ENCODE measurements around the gene CTSO.
"Not testable (repeated sequence)": the region's sequence is repeated elsewhere in the genome, so short reads cannot be mapped to it uniquely, and the experiment has no call there.

CTSO gene

GRCh38 chr4:155908187-155909139 is 45.2 kb downstream of the CTSO start:
- no peak overlapping the region for H3K27ac ChIP-seq (ENCODE audit: low read depth, low read length)
- H3K4me3 ChIP-seq (ENCODE audit: low read depth, low read length) = no peak overlapping the region
- no peak overlapping the region for H2AFZ ChIP-seq (ENCODE audit: low read length, unreplicated experiment)
- H3K36me3 ChIP-seq (ENCODE audit: insufficient read depth, low read length) = no peaks in the 10 kb centered on the region
- H3K4me1 ChIP-seq (ENCODE audit: control insufficient read depth, insufficient read depth, low read length, unreplicated experiment) = peaks cover 29% of the 10 kb centered on the region
- no peaks in the 10 kb centered on the region; the same call in 1 of the 2 replicates for H3K27me3 ChIP-seq (ENCODE audit: insufficient read depth, low read length)
- no peaks in the 10 kb centered on the region for H3K79me2 ChIP-seq (ENCODE audit: control insufficient read depth, insufficient read depth, low read length, unreplicated experiment)

- no peak overlapping the region for H2AFZ ChIP-seq (ENCODE audit: low read length, unreplicated experiment)
- peak overlapping the region; percentile 74; the same call in 1 of the 2 replicates for H3K4me3 ChIP-seq (ENCODE audit: low read depth, low read length)
- peaks cover 29% of the 10 kb centered on the region for H3K4me1 ChIP-seq (ENCODE audit: control insufficient read depth, insufficient read depth, low read length, unreplicated experiment)
- no peaks in the 10 kb centered on the region; the same call in 1 of the 2 replicates for H3K27me3 ChIP-seq (ENCODE audit: insufficient read depth, low read length)
- H3K27ac ChIP-seq (ENCODE audit: low read depth, low read length) = peak overlapping the region; percentile 100
- no peaks in the 10 kb centered on the region for H3K36me3 ChIP-seq (ENCODE audit: insufficient read depth, low read length)
- H3K79me2 ChIP-seq (ENCODE audit: control insufficient read depth, insufficient read depth, low read length, unreplicated experiment) = no peaks in the 10 kb centered on the region
These were observed 46.1 kb downstream of the CTSO start for GRCh38 chr4:155907556-155907955.

GRCh38 chr4:155906554-155907247 is 47.0 kb downstream of the CTSO start:
- Histone ChIP-seq H3K4me3 (ENCODE audit: low read depth, low read length) (peak overlapping the region; percentile 74), H2AFZ (ENCODE audit: low read length, unreplicated experiment) (peak overlapping the region; percentile 77), H3K36me3 (ENCODE audit: insufficient read depth, low read length) (no peaks in the 10 kb centered on the region), H3K79me2 (ENCODE audit: control insufficient read depth, insufficient read depth, low read length, unreplicated experiment) (no peaks in the 10 kb centered on the region), H3K27ac (ENCODE audit: low read depth, low read length) (peak overlapping the region; percentile 100), H3K27me3 (ENCODE audit: insufficient read depth, low read length) (no peaks in the 10 kb centered on the region; the same call in 1 of the 2 replicates), H3K4me1 (ENCODE audit: control insufficient read depth, insufficient read depth, low read length, unreplicated experiment) (peaks cover 29% of the 10 kb centered on the region)

- Histone ChIP-seq H3K4me1 (ENCODE audit: control insufficient read depth, insufficient read depth, low read length, unreplicated experiment) (peaks cover 43% of the 10 kb centered on the region), H3K27me3 (ENCODE audit: insufficient read depth, low read length) (no peaks in the 10 kb centered on the region; the same call in 1 of the 2 replicates), H3K36me3 (ENCODE audit: insufficient read depth, low read length) (no peaks in the 10 kb centered on the region), H2AFZ (ENCODE audit: low read length, unreplicated experiment) (no peak overlapping the region), H3K79me2 (ENCODE audit: control insufficient read depth, insufficient read depth, low read length, unreplicated experiment) (no peaks in the 10 kb centered on the region), H3K27ac (ENCODE audit: low read depth, low read length) (no peak overlapping the region), H3K4me3 (ENCODE audit: low read depth, low read length) (no peak overlapping the region)
These were observed 49.3 kb downstream of the CTSO start for GRCh38 chr4:155904331-155904730.

GRCh38 chr4:155903453-155903852 is 50.2 kb downstream of the CTSO start, which contains the start of gene TDO2:
TSS of gene TDO2 (plus strand) at chr4:155903696. CDS start at chr4:155903759, 63 bp downstream.
- H3K27ac ChIP-seq (ENCODE audit: low read depth, low read length) = no peak within 1 kb of the TSS
- no peaks in the 10 kb centered on the region for H3K36me3 ChIP-seq (ENCODE audit: insufficient read depth, low read length)
- H2AFZ ChIP-seq (ENCODE audit: low read length, unreplicated experiment) = no peak within 1 kb of the TSS
- no peaks in the 10 kb centered on the region; the same call in 1 of the 2 replicates for H3K27me3 ChIP-seq (ENCODE audit: insufficient read depth, low read length)
- peaks cover 39% of the 10 kb centered on the region for H3K4me1 ChIP-seq (ENCODE audit: control insufficient read depth, insufficient read depth, low read length, unreplicated experiment)
- no peaks in the 10 kb centered on the region for H3K79me2 ChIP-seq (ENCODE audit: control insufficient read depth, insufficient read depth, low read length, unreplicated experiment)
- no peak within 1 kb of the TSS for H3K4me3 ChIP-seq (ENCODE audit: low read depth, low read length)

- H3K27me3 ChIP-seq (ENCODE audit: insufficient read depth, low read length) = no peaks in the 10 kb centered on the region; the same call in 1 of the 2 replicates
- H2AFZ ChIP-seq (ENCODE audit: low read length, unreplicated experiment) = no peak overlapping the region
- H3K27ac ChIP-seq (ENCODE audit: low read depth, low read length) = no peak overlapping the region; the same call in 1 of the 2 replicates
- H3K36me3 ChIP-seq (ENCODE audit: insufficient read depth, low read length) = no peaks in the 10 kb centered on the region
- H3K4me3 ChIP-seq (ENCODE audit: low read depth, low read length) = no peak overlapping the region
- no peaks in the 10 kb centered on the region for H3K79me2 ChIP-seq (ENCODE audit: control insufficient read depth, insufficient read depth, low read length, unreplicated experiment)
- H3K4me1 ChIP-seq (ENCODE audit: control insufficient read depth, insufficient read depth, low read length, unreplicated experiment) = peaks cover 17% of the 10 kb centered on the region
These were observed 52.7 kb downstream of the CTSO start for GRCh38 chr4:155901013-155901412.

GRCh38 chr4:155900381-155900780 is 53.3 kb downstream of the CTSO start:
- peak overlapping the region; percentile 42 for H3K27ac ChIP-seq (ENCODE audit: low read depth, low read length)

GRCh38 chr4:155899891-155900290 is 53.8 kb downstream of the CTSO start:
- no peaks in the 10 kb centered on the region for H3K79me2 ChIP-seq (ENCODE audit: control insufficient read depth, insufficient read depth, low read length, unreplicated experiment)
- H3K4me1 ChIP-seq (ENCODE audit: control insufficient read depth, insufficient read depth, low read length, unreplicated experiment) = peaks cover 14% of the 10 kb centered on the region
- peak overlapping the region; percentile 42 for H3K27ac ChIP-seq (ENCODE audit: low read depth, low read length)
- no peaks in the 10 kb centered on the region for H3K36me3 ChIP-seq (ENCODE audit: insufficient read depth, low read length)
- no peak overlapping the region for H2AFZ ChIP-seq (ENCODE audit: low read length, unreplicated experiment)
- no peaks in the 10 kb centered on the region; the same call in 1 of the 2 replicates for H3K27me3 ChIP-seq (ENCODE audit: insufficient read depth, low read length)
- H3K4me3 ChIP-seq (ENCODE audit: low read depth, low read length) = no peak overlapping the region

More at GRCh38 chr4:155900381-155900780, 53.3 kb downstream of the CTSO start:
- Histone ChIP-seq H3K4me3 (ENCODE audit: low read depth, low read length) (no peak overlapping the region), H3K27me3 (ENCODE audit: insufficient read depth, low read length) (no peaks in the 10 kb centered on the region; the same call in 1 of the 2 replicates), H2AFZ (ENCODE audit: low read length, unreplicated experiment) (no peak overlapping the region), H3K4me1 (ENCODE audit: control insufficient read depth, insufficient read depth, low read length, unreplicated experiment) (peaks cover 14% of the 10 kb centered on the region), H3K79me2 (ENCODE audit: control insufficient read depth, insufficient read depth, low read length, unreplicated experiment) (no peaks in the 10 kb centered on the region), H3K36me3 (ENCODE audit: insufficient read depth, low read length) (no peaks in the 10 kb centered on the region)

GRCh38 chr4:155898371-155898770 is 55.3 kb downstream of the CTSO start:
- H3K79me2 ChIP-seq (ENCODE audit: control insufficient read depth, insufficient read depth, low read length, unreplicated experiment); H3K36me3 ChIP-seq (ENCODE audit: insufficient read depth, low read length); H3K27me3 ChIP-seq (ENCODE audit: insufficient read depth, low read length); H3K4me3 ChIP-seq (ENCODE audit: low read depth, low read length); H2AFZ ChIP-seq (ENCODE audit: low read length, unreplicated experiment); H3K27ac ChIP-seq (ENCODE audit: low read depth, low read length): not testable (repeated sequence)
- H3K4me1 ChIP-seq (ENCODE audit: control insufficient read depth, insufficient read depth, low read length, unreplicated experiment) = peaks cover 14% of the 10 kb centered on the region

- H3K36me3 ChIP-seq (ENCODE audit: insufficient read depth, low read length) = no peaks in the 10 kb centered on the region
- H3K27ac ChIP-seq (ENCODE audit: low read depth, low read length) = no peak overlapping the region
- no peak overlapping the region for H3K4me3 ChIP-seq (ENCODE audit: low read depth, low read length)
- H3K79me2 ChIP-seq (ENCODE audit: control insufficient read depth, insufficient read depth, low read length, unreplicated experiment) = no peaks in the 10 kb centered on the region
- no peak overlapping the region for H2AFZ ChIP-seq (ENCODE audit: low read length, unreplicated experiment)
- peaks cover 9% of the 10 kb centered on the region for H3K4me1 ChIP-seq (ENCODE audit: control insufficient read depth, insufficient read depth, low read length, unreplicated experiment)
- H3K27me3 ChIP-seq (ENCODE audit: insufficient read depth, low read length) = no peaks in the 10 kb centered on the region
These were observed 62.6 kb downstream of the CTSO start for GRCh38 chr4:155891058-155891457.
